Measurements from ENCODE around the gene TPP1. TPM values are rescaled to one million over a fixed set of nuclear protein-coding genes. Genes with fewer than 3 reads are reported as not detected.

The TPP1 gene
- total and polyA plus RNA-seq, 9 of the 15 experiments (the other 6 are each of a cell fraction or from before 2014, with no cell fraction given) = 7.5 to 75.8 (median 15.7) TPM

- TF ChIP-seq SRSF7 (optimal IDR thresholded peaks at IDR 0.05; ENCODE audit: low read depth, low read length) (no peak), JUN (IDR thresholded peaks at IDR 0.05; ENCODE audit: borderline replicate concordance, low read depth, low read length) (no peak), JUN (CRISPR knock-in tag; IDR thresholded peaks at IDR 0.05; ENCODE audit: borderline replicate concordance) (no peak), NR3C1 (CRISPR knock-in tag; IDR thresholded peaks at IDR 0.05) (no peak), ZNF232 (CRISPR knock-in tag; IDR thresholded peaks at IDR 0.05) (no peak), HCFC1 (IDR thresholded peaks at IDR 0.05; ENCODE audit: low read depth, low read length) (peak; percentile 60; the same call in 1 of the 2 replicates), EP400 (IDR thresholded peaks at IDR 0.05) (peak; percentile 84), RAD21 (CRISPR knock-in tag; conservative IDR thresholded peaks at IDR 0.05 in 1 of 2, IDR thresholded peaks at IDR 0.05 in 1 of 2) (0 out of 4 replicates have a peak, but pooled peaks of 1 of the 2 experiments have one; percentile 3), SMC3 (conservative IDR thresholded peaks at IDR 0.05; ENCODE audit: insufficient read depth, low read depth, low read length) (no peak)
These were observed at the start of gene TPP1 (continued) for GRCh38 chr11:6619004-6619745.

- POLR2A ChIA-PET = interaction anchor here (0.6 to 1.0 kb wide), 8 partner anchors 8 to 57 kb away, joined by 3 to 6 read pairs (median 4); no protein-coding TSS in a partner anchor
- FAIRE-seq = peak; percentile 64
- WGBS (ENCODE audit: insufficient coverage, low coverage, missing lambda C conversion rate) = 42% methylated on average over 3 of the region's 3 CpGs
- TF ChIP-seq, protein P1, sequence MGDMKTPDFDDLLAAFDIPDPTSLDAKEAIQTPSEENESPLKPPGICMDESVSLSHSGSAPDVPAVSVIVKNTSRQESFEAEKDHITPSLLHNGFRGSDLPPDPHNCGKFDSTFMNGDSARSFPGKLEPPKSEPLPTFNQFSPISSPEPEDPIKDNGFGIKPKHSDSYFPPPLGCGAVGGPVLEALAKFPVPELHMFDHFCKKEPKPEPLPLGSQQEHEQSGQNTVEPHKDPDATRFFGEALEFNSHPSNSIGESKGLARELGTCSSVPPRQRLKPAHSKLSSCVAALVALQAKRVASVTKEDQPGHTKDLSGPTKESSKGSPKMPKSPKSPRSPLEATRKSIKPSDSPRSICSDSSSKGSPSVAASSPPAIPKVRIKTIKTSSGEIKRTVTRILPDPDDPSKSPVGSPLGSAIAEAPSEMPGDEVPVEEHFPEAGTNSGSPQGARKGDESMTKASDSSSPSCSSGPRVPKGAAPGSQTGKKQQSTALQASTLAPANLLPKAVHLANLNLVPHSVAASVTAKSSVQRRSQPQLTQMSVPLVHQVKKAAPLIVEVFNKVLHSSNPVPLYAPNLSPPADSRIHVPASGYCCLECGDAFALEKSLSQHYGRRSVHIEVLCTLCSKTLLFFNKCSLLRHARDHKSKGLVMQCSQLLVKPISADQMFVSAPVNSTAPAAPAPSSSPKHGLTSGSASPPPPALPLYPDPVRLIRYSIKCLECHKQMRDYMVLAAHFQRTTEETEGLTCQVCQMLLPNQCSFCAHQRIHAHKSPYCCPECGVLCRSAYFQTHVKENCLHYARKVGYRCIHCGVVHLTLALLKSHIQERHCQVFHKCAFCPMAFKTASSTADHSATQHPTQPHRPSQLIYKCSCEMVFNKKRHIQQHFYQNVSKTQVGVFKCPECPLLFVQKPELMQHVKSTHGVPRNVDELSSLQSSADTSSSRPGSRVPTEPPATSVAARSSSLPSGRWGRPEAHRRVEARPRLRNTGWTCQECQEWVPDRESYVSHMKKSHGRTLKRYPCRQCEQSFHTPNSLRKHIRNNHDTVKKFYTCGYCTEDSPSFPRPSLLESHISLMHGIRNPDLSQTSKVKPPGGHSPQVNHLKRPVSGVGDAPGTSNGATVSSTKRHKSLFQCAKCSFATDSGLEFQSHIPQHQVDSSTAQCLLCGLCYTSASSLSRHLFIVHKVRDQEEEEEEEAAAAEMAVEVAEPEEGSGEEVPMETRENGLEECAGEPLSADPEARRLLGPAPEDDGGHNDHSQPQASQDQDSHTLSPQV (IDR thresholded peaks at IDR 0.05) = peak; percentile 74; the same call in 1 of the 2 replicates
- TF ChIP-seq IRF9 (tag; IDR thresholded peaks at IDR 0.05) (no peak), SMC3 (conservative IDR thresholded peaks at IDR 0.05; ENCODE audit: insufficient read depth, low read depth, low read length) (peak; percentile 17; the same call in 1 of the 2 replicates), ZNF175 (CRISPR knock-in tag; IDR thresholded peaks at IDR 0.05; ENCODE audit: low read depth) (peak; percentile 43; the same call in 1 of the 2 replicates), ETS2 (tag; IDR thresholded peaks at IDR 0.05; ENCODE audit: borderline replicate concordance, poor library complexity, severe bottlenecking) (no peak)
These were observed 48.6 kb upstream of the TPP1 start for GRCh38 chr11:6667733-6668374.

More at GRCh38 chr11:6667733-6668374, 48.6 kb upstream of the TPP1 start:
- intact Hi-C loops (cut with micrococcal nuclease) = loop anchor here (5.0 kb wide), 1 partner anchor 66 kb away; the partner anchor contains the start of genes ILK and RRP8
- Histone ChIP-seq H3K27me3 (ENCODE audit: control insufficient read depth in 2 of 2, insufficient read depth in 2 of 2, low read length in 2 of 2) (no peaks in the 10 kb centered on the region), H3K4me2 (ENCODE audit: insufficient read depth, low read length) (no peak overlapping the region), H3K4me1 (replicated peaks in 1 of 2; ENCODE audit: control insufficient read depth in 2 of 2, insufficient read depth in 2 of 2, low read length in 2 of 2) (peaks cover 0 to 24% of the 10 kb centered on the region in 2 experiments; a peak in 4 of 5 replicates), H3K9ac (ENCODE audit: insufficient read depth in 1 of 2, low read depth in 2 of 2, low read length in 2 of 2) (peak overlapping the region in 1 of 2 experiments; percentile 36; a peak in 1 of 4 replicates), H4K20me1 (replicated peaks; ENCODE audit: control insufficient read depth, insufficient read depth, low read length) (no peaks in the 10 kb centered on the region), H3K36me3 (ENCODE audit: control insufficient read depth, insufficient read depth, low read length) (no peaks in the 10 kb centered on the region), H2AFZ (ENCODE audit: low read depth, low read length) (peak overlapping the region; percentile 99), H3K9me1 (ENCODE audit: control insufficient read depth, insufficient read depth, low read length) (no peaks in the 10 kb centered on the region), H3K4me3 (no peak overlapping the region), H3K27ac (ENCODE audit: extremely low read depth, low read depth, low read length) (peak overlapping the region; percentile 80), H3K79me2 (ENCODE audit: control insufficient read depth, insufficient read depth, low read length) (no peaks in the 10 kb centered on the region), H3K9me3 (replicated peaks; ENCODE audit: control insufficient read depth, insufficient read depth, low read depth, low read length) (no peaks in the 10 kb centered on the region)
- ATAC-seq (peak; percentile 89), DNase-seq (ENCODE audit: extremely low read depth in 1 of 4, low spot score in 3 of 4) (peak; percentile 48 to 69 (median 52))
- CTCF ChIA-PET (ENCODE audit: low intra/inter-chr PET ratio) = interaction anchor here (0.6 to 0.7 kb wide), 2 partner anchors 136 to 675 kb away, joined by 3 read pairs; no protein-coding TSS in a partner anchor
- no TSS peak for BruUV-seq (replicated peaks)
- in situ Hi-C loops (cut with MboI) = no loop called here

Measured in K562 (cell line).